H1 (cell line): Measurements from ENCODE around the gene TMEM117. TPM values are rescaled to one million over a fixed set of nuclear protein-coding genes. Genes with fewer than 3 reads are reported as not detected.

Source experiments
- CTCF ChIA-PET: fragments of 300-600 bp; sonication (Branson Sonifier 250); formaldehyde crosslinking; loops from one replicate; lab custom pipeline; 2021; ENCODE audit not compliant: partially characterized antibody; lab: Charles Lee
- POLR2A ChIA-PET: fragments of 300-600 bp; sonication (Branson Sonifier 250); formaldehyde crosslinking; loops from one replicate; lab custom pipeline; 2021; ENCODE audit warnings: inconsistent platforms; ENCODE audit not compliant: partially characterized antibody; lab: Charles Lee
- DNase-seq, 2 experiments: peaks; one replicate each; pipeline versions ENCODE4 v3.0.0 to v3.0.0-alpha.2; 2010 to 2022; ENCODE audit warnings: low spot score in 2 of 2, low read depth in 1 of 2, mixed read lengths in 1 of 2
- FAIRE-seq: peaks from 2 replicates; lab custom pipeline; 2011; peaks lifted over from hg19 to GRCh38; lab: Jason Lieb, UNC
- H2AFZ ChIP-seq: 2 replicates; pipeline ENCODE4 v1.8.1; 2012; ENCODE audit warnings: low read length, inconsistent platforms
- H2AK5ac ChIP-seq: 2 replicates; pipeline ENCODE4 v1.6.1; 2013; ENCODE audit warnings: low read depth, low read length
- H2BK120ac ChIP-seq: replicated peaks from 2 replicates; pipeline ENCODE3; 2013; ENCODE audit warnings: low read depth, low read length, inconsistent platforms
- H2BK12ac ChIP-seq: 2 replicates; pipeline ENCODE4 v1.6.1; 2013; ENCODE audit warnings: low read depth, low read length
- H2BK15ac ChIP-seq: 2 replicates; pipeline ENCODE4 v1.6.1; 2013; ENCODE audit warnings: low read length
- H2BK20ac ChIP-seq: 2 replicates; pipeline ENCODE4 v1.6.1; 2013; ENCODE audit warnings: low read length
- H2BK5ac ChIP-seq: 2 replicates; pipeline ENCODE4 v1.6.1; 2013; ENCODE audit warnings: low read depth, low read length
- H3K14ac ChIP-seq: 2 replicates; pipeline ENCODE4 v1.6.1; 2013; ENCODE audit warnings: inconsistent platforms; ENCODE audit not compliant: insufficient read length
- H3K18ac ChIP-seq: 2 replicates; pipeline ENCODE4 v1.6.1; 2013; ENCODE audit warnings: low read length; ENCODE audit errors: extremely low read depth
- H3K23ac ChIP-seq: 2 replicates; pipeline ENCODE4 v1.6.1; 2013; ENCODE audit warnings: inconsistent platforms; ENCODE audit not compliant: insufficient read length
- H3K23me2 ChIP-seq: 2 replicates; pipeline ENCODE4 v1.6.1; 2013; ENCODE audit warnings: low read depth, low read length
- H3K27ac ChIP-seq: 2 replicates; pipeline ENCODE4 v1.6.1; 2011; ENCODE audit warnings: low read depth, low read length, inconsistent platforms
- H3K27me3 ChIP-seq, 4 experiments: replicated peaks in 1 of 4; 1 replicate in 1 of 4; 2 replicates in 3 of 4; pipeline versions ENCODE4 v1.6.1 to v1.8.1; 2011 to 2013; ENCODE audit warnings: low read length in 3 of 4, mild to moderate bottlenecking in 3 of 4, inconsistent platforms in 2 of 4, mixed read lengths in 2 of 4, moderate library complexity in 1 of 4; ENCODE audit not compliant: control insufficient read depth in 3 of 4, insufficient read depth in 3 of 4; ENCODE audit errors: extremely low read depth in 1 of 4
- H3K36me3 ChIP-seq, 4 experiments: 2 replicates each; pipeline versions ENCODE4 v1.6.1 to v1.8.1; 2011 to 2013; ENCODE audit warnings: mild to moderate bottlenecking in 4 of 4, low read length in 3 of 4, moderate library complexity in 2 of 4, control low read depth in 1 of 4, inconsistent platforms in 1 of 4; ENCODE audit not compliant: insufficient read depth in 4 of 4, control insufficient read depth in 2 of 4
- H3K4ac ChIP-seq: replicated peaks from 2 replicates; pipeline ENCODE3; 2013; ENCODE audit warnings: low read length, low read depth, mixed read lengths, inconsistent platforms; ENCODE audit not compliant: insufficient read length
- H3K4me1 ChIP-seq, 4 experiments: replicated peaks in 1 of 4; 1 replicate in 1 of 4; 2 replicates in 3 of 4; pipeline versions ENCODE4 v1.6.1 to v1.8.1; 2011 to 2013; ENCODE audit warnings: low read length in 3 of 4, inconsistent platforms in 2 of 4, mixed read lengths in 1 of 4; ENCODE audit not compliant: insufficient read depth in 4 of 4, control insufficient read depth in 3 of 4
- H3K4me2 ChIP-seq, 2 experiments: 2 replicates each; pipeline versions ENCODE4 v1.6.1 to v1.8.1; 2011 to 2013; ENCODE audit warnings: low read depth in 2 of 2, low read length in 2 of 2, control low read depth in 1 of 2, inconsistent platforms in 1 of 2, mild to moderate bottlenecking in 1 of 2; ENCODE audit not compliant: insufficient read depth in 1 of 2
- H3K4me3 ChIP-seq, 4 experiments: fragments of 200-600, 300-600 bp in 1 of 4; sonication (generic), shearing (Covaris generic), sonication (Bioruptor Twin) in 1 of 4; 2 replicates each; pipeline versions ENCODE4 v1.5.1 to v1.8.1; 2011 to 2016; ENCODE audit warnings: low read length in 4 of 4, low read depth in 3 of 4, control low read depth in 2 of 4, inconsistent platforms in 2 of 4, mild to moderate bottlenecking in 2 of 4, mixed read lengths in 1 of 4, moderate library complexity in 1 of 4; ENCODE audit not compliant: insufficient read depth in 2 of 4; ENCODE audit errors: extremely low read depth in 1 of 4
- H3K56ac ChIP-seq: replicated peaks from 2 replicates; pipeline ENCODE3; 2013; ENCODE audit warnings: low read depth, mild to moderate bottlenecking, mixed read lengths, low read length, inconsistent platforms; ENCODE audit not compliant: insufficient read length
- H3K79me1 ChIP-seq: 2 replicates; pipeline ENCODE4 v1.6.1; 2013; ENCODE audit warnings: low read depth, low read length, control low read depth
- H3K79me2 ChIP-seq, 2 experiments: 2 replicates each; pipeline versions ENCODE4 v1.6.1 to v1.8.1; 2012 to 2013; ENCODE audit warnings: low read length in 2 of 2, mild to moderate bottlenecking in 2 of 2, inconsistent platforms in 1 of 2; ENCODE audit not compliant: insufficient read depth in 2 of 2, control insufficient read depth in 1 of 2
- H3K9ac ChIP-seq, 4 experiments: replicated peaks in 1 of 4; 1 replicate in 1 of 4; 2 replicates in 3 of 4; pipeline versions ENCODE4 v1.6.1 to v1.8.1; 2011 to 2013; ENCODE audit warnings: low read depth in 3 of 4, low read length in 3 of 4, control low read depth in 2 of 4, mild to moderate bottlenecking in 2 of 4, moderate library complexity in 2 of 4, inconsistent platforms in 1 of 4; ENCODE audit errors: extremely low read depth in 1 of 4
- H3K9me3 ChIP-seq, 2 experiments: 2 replicates each; pipeline versions ENCODE4 v1.6.1 to v1.8.1; 2012 to 2013; ENCODE audit warnings: mild to moderate bottlenecking in 2 of 2, moderate library complexity in 2 of 2, control low read depth in 1 of 2, inconsistent platforms in 1 of 2, low read depth in 1 of 2, low read length in 1 of 2, mixed read lengths in 1 of 2; ENCODE audit not compliant: insufficient read depth in 2 of 2
- H4K20me1 ChIP-seq, 2 experiments: replicated peaks in 1 of 2; 2 replicates each; pipeline versions ENCODE3 to v1.8.1; 2011 to 2013; ENCODE audit warnings: inconsistent platforms in 2 of 2, low read length in 2 of 2, mild to moderate bottlenecking in 1 of 2; ENCODE audit not compliant: insufficient read depth in 2 of 2, control insufficient read depth in 1 of 2
- H4K5ac ChIP-seq: 2 replicates; pipeline ENCODE4 v1.6.1; 2013; ENCODE audit warnings: low read length, low read depth, mixed read lengths, inconsistent platforms; ENCODE audit not compliant: insufficient read length
- H4K8ac ChIP-seq: 2 replicates; pipeline ENCODE4 v1.8.0; 2013; ENCODE audit warnings: mild to moderate bottlenecking, moderate library complexity, low read length, inconsistent platforms; ENCODE audit not compliant: insufficient read depth; ENCODE audit errors: extremely low read depth
- H4K91ac ChIP-seq: replicated peaks from 2 replicates; pipeline ENCODE3; 2013; ENCODE audit warnings: low read length, mixed read lengths, inconsistent platforms; ENCODE audit not compliant: insufficient read length
- BACH1 ChIP-seq: IDR thresholded peaks from 2 replicates; pipeline ENCODE4 v1.6.1; 2012; ENCODE audit warnings: low read length, improper control_type of control experiment
- CHD1 ChIP-seq: IDR thresholded peaks from 2 replicates; pipeline ENCODE4 v1.6.1; 2012; ENCODE audit warnings: low read depth, low read length, improper control_type of control experiment
- NANOG ChIP-seq: IDR thresholded peaks from 2 replicates; pipeline ENCODE4 v1.6.1; 2011; ENCODE audit warnings: low read length, low read depth, mild to moderate bottlenecking, inconsistent platforms; ENCODE audit not compliant: insufficient read depth, poor library complexity, severe bottlenecking
- PHF8 ChIP-seq: fragments of 200-600 bp; sonication (generic); conservative IDR thresholded peaks from 2 replicates; pipeline ENCODE4 v1.7.1; 2012; ENCODE audit warnings: low read depth, mild to moderate bottlenecking, inconsistent platforms, low read length, moderate library complexity
- RXRA ChIP-seq: IDR thresholded peaks from 2 replicates; pipeline ENCODE4 v1.6.1; 2011; ENCODE audit warnings: low read depth, mild to moderate bottlenecking, low read length, moderate library complexity; ENCODE audit not compliant: insufficient read depth
- SIX5 ChIP-seq: IDR thresholded peaks from 2 replicates; pipeline ENCODE4 v1.6.1; 2011; ENCODE audit warnings: mild to moderate bottlenecking, low read depth, low read length
- SUZ12 ChIP-seq: fragments of 200-600 bp; sonication (generic); IDR thresholded peaks from 2 replicates; pipeline ENCODE4 v1.6.1; 2012; ENCODE audit warnings: mild to moderate bottlenecking, inconsistent platforms, low read length, moderate library complexity, mixed read lengths
- TAF7 ChIP-seq: optimal IDR thresholded peaks from 2 replicates; pipeline ENCODE3; 2011; ENCODE audit warnings: low read depth, mild to moderate bottlenecking, inconsistent platforms, low read length, moderate library complexity, borderline replicate concordance
- YY1 ChIP-seq: IDR thresholded peaks from 2 replicates; pipeline ENCODE4 v1.6.1; 2011; ENCODE audit warnings: low read depth, mild to moderate bottlenecking, low read length
- ZNF274 ChIP-seq: IDR thresholded peaks from 2 replicates; pipeline ENCODE4 v1.7.0; 2012; ENCODE audit warnings: low read length, borderline replicate concordance; ENCODE audit errors: extremely low read depth
- WGBS, 2 experiments: shearing (Covaris generic) in 1 of 2; methylation state at CpG; one replicate each; pipeline versions ENCODE4 v1.1.6 to v1.1.7; 2013 to 2015; ENCODE audit warnings: low lambda C conversion rate in 2 of 2, mixed read lengths in 2 of 2, inconsistent platforms in 1 of 2, low coverage in 1 of 2, missing lambda C conversion rate in 1 of 2; ENCODE audit not compliant: insufficient replicate concordance in 2 of 2, insufficient coverage in 1 of 2, insufficient read length in 1 of 2; ENCODE audit errors: extremely low coverage in 1 of 2, missing lambda C conversion rate in 1 of 2; 5-methylcytosine and 5-hydroxymethylcytosine counted together
- polyA plus RNA-seq, 7 experiments: library from polyadenylated mRNA; depleted of rRNA in 3 of 7; stranded (reverse) in 5 of 7; unstranded in 2 of 7; fragments of >200 nt in 5 of 7; fragments of 200-250 nt in 2 of 7; gene quantifications; 1 replicate in 5 of 7; 2 replicates in 1 of 7; 4 replicates in 1 of 7; pipeline versions ENCODE4 v1.2.1 to v1.2.3, GENCODE V29; 2011 to 2013; ENCODE audit warnings: missing spikeins in 2 of 7, mixed read lengths in 2 of 7
- total RNA-seq: library from RNA; stranded (reverse); fragmentation: NEBNext Ultra II Directional; extraction: Animal tissue kit (Norgen Biotek cat#: 25700); gene quantifications from 2 replicates; pipeline ENCODE4 v1.2.1, GENCODE V29; 2021
- TF ChIP-seq, protein P1 (sequence below): IDR thresholded peaks from 2 replicates; pipeline ENCODE4 v1.6.1; 2011; ENCODE audit warnings: low read depth, mild to moderate bottlenecking, low read length; ENCODE audit not compliant: insufficient read depth

TMEM117 gene
- total and polyA plus RNA-seq, 2 of the 8 experiments (the other 6 are each of a cell fraction or from before 2014, with no cell fraction given) = 0.80 to 1.4 TPM

GRCh38 chr12:44235674-44236073, 399.8 kb downstream of the TMEM117 start:
- H3K4me3 ChIP-seq = no peak overlapping the region
- WGBS, 2 experiments = 100% methylated on average over 1 of the region's 1 CpG; no CpG with 5 or more reads in 1 of the 2 experiments
- no peak overlapping the region for H2AFZ ChIP-seq
- FAIRE-seq (no peak), DNase-seq (no peak)
- H3K18ac ChIP-seq = no peak overlapping the region
- no peak overlapping the region for H4K91ac ChIP-seq
- H3K27ac ChIP-seq = no peak overlapping the region
- POLR2A ChIA-PET = no interaction called here
- H3K36me3 ChIP-seq = no peaks in the 10 kb centered on the region
- H2BK5ac ChIP-seq = no peak overlapping the region
- H4K20me1 ChIP-seq = no peaks in the 10 kb centered on the region
- H4K8ac ChIP-seq = no peak overlapping the region
- no peaks in the 10 kb centered on the region for H3K9me3 ChIP-seq
- H3K4me1 ChIP-seq = no peaks in the 10 kb centered on the region
- CTCF ChIA-PET = interaction anchor here (0.6 kb wide), 1 partner anchor 9 kb away, joined by 3 read pairs; no protein-coding TSS in a partner anchor
- no peak overlapping the region for H2BK20ac ChIP-seq
- H3K27me3 ChIP-seq = no peaks in the 10 kb centered on the region
- no peak overlapping the region for H3K23ac ChIP-seq
- no peaks in the 10 kb centered on the region for H3K79me2 ChIP-seq
- no peak overlapping the region for H3K56ac ChIP-seq
- H3K23me2 ChIP-seq = no peaks in the 10 kb centered on the region
- no peak overlapping the region for H2AK5ac ChIP-seq
- no peak overlapping the region for H2BK12ac ChIP-seq
- no peak overlapping the region for H3K4me2 ChIP-seq
- no peak overlapping the region for H4K5ac ChIP-seq
- H2BK15ac ChIP-seq = no peak overlapping the region
- no peaks in the 10 kb centered on the region for H3K79me1 ChIP-seq
- H3K14ac ChIP-seq = no peak overlapping the region
- H3K9ac ChIP-seq = no peak overlapping the region
- H3K4ac ChIP-seq = no peak overlapping the region
- no peak overlapping the region for H2BK120ac ChIP-seq
- TF ChIP-seq SUZ12 (no peak), YY1 (no peak), SIX5 (no peak), NANOG (no peak), CHD1 (no peak), TAF7 (no peak), BACH1 (no peak), PHF8 (no peak), ZNF274 (no peak), RXRA (no peak)
- TF ChIP-seq, protein P1, sequence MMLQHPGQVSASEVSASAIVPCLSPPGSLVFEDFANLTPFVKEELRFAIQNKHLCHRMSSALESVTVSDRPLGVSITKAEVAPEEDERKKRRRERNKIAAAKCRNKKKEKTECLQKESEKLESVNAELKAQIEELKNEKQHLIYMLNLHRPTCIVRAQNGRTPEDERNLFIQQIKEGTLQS = no peak
